ENCODE data around the gene RPL39. TPM values are rescaled to one million over a fixed set of nuclear protein-coding genes. Genes with fewer than 3 reads are reported as not detected.
"Not testable (repeated sequence)": the region's sequence is repeated elsewhere in the genome, so short reads cannot be mapped to it uniquely, and the experiment has no call there.

The RPL39 gene
- total and polyA plus RNA-seq, 10 of the 15 experiments (the other 5 are each of a cell fraction or from before 2014, with no cell fraction given) = 1,792 to 6,541 (median 3,667) TPM

DNA sequence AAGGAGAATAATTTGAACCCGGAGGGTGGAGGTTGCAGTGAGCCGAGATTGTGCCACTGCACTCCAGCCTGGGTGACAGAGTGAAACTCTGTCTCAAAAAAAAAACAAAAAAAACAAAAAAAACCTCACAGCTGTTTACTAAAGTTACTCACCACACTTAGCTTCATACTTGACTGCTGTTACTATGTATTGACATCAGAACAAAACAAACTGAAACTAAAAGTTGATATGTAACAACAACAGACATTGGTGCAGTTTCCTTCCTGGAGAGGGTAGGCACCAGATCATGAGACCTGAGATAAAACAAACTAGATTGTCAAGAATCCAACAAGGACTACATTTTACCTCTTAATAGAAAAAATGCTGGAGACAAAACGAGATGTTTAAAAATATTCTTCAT, 30.3 kb upstream of the RPL39 start:
- FAIRE-seq; H4K20me1 ChIP-seq (ENCODE audit: control insufficient read depth, insufficient read depth); H3K79me2 ChIP-seq (ENCODE audit: control insufficient read depth, insufficient read depth, low read length); H3K27me3 ChIP-seq (replicated peaks in 1 of 2; ENCODE audit: control insufficient read depth in 2 of 2, insufficient read depth in 2 of 2, low read length in 1 of 2); H3K4me1 ChIP-seq (ENCODE audit: control insufficient read depth, insufficient read depth, low read length); H2AFZ ChIP-seq (ENCODE audit: control insufficient read depth, low read depth, low read length); in situ Hi-C loops (cut with MboI); H3K36me3 ChIP-seq (ENCODE audit: control insufficient read depth in 2 of 2, insufficient read depth in 2 of 2, low read length in 1 of 2); BruUV-seq (replicated peaks); H3K27ac ChIP-seq (ENCODE audit: control insufficient read depth, insufficient read depth); H3K9ac ChIP-seq (ENCODE audit: control insufficient read depth, insufficient read depth, low read length); H3K9me3 ChIP-seq (replicated peaks; ENCODE audit: control insufficient read depth, insufficient read depth, low read length); H3K4me2 ChIP-seq (ENCODE audit: control insufficient read depth, insufficient read depth); H3K4me3 ChIP-seq; intact Hi-C loops (cut with micrococcal nuclease; ENCODE audit: unreplicated experiment): not testable (repeated sequence)
- peak; percentile 95 for ATAC-seq
- SMC1A ChIA-PET (ENCODE audit: uncharacterized antibody, unreplicated experiment) = interaction anchor here (0.5 to 1.6 kb wide), 5 partner anchors 20 to 140 kb away, joined by 3 to 9 read pairs (median 3); partner anchors contain the start of genes RPL39 and UPF3B
- POLR2A ChIA-PET = interaction anchor here (0.7 to 1.8 kb wide), 2 partner anchors 27 to 30 kb away, joined by 3 to 11 read pairs; partner anchors contain the start of gene RPL39
- WGBS (ENCODE audit: insufficient coverage, insufficient replicate concordance, low lambda C conversion rate, missing lambda C conversion rate) = 0% methylated on average over 3 of the region's 3 CpGs
- RAD21 ChIA-PET (ENCODE audit: unreplicated experiment) = interaction anchor here (1.2 to 2.1 kb wide), 2 partner anchors 30 to 57 kb away, joined by 3 to 9 read pairs; partner anchors contain the start of gene RPL39
- DNase-seq (ENCODE audit: low read depth, low spot score) = peak; percentile 46
- CTCF ChIA-PET = interaction anchor here (0.6 to 1.0 kb wide), 2 partner anchors 30 to 200 kb away, joined by 3 read pairs; partner anchors contain the start of gene RPL39
- peak; percentile 44; the same call in 1 of the 2 replicates for TF ChIP-seq NBN (IDR thresholded peaks at IDR 0.05)
- TF ChIP-seq FOXK2 (IDR thresholded peaks at IDR 0.05) = peak; percentile 80
- TF ChIP-seq, protein P1, sequence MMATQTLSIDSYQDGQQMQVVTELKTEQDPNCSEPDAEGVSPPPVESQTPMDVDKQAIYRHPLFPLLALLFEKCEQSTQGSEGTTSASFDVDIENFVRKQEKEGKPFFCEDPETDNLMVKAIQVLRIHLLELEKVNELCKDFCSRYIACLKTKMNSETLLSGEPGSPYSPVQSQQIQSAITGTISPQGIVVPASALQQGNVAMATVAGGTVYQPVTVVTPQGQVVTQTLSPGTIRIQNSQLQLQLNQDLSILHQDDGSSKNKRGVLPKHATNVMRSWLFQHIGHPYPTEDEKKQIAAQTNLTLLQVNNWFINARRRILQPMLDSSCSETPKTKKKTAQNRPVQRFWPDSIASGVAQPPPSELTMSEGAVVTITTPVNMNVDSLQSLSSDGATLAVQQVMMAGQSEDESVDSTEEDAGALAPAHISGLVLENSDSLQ (IDR thresholded peaks at IDR 0.05) = peak; percentile 10; the same call in 1 of the 2 replicates
- TF ChIP-seq ZNF384 (IDR thresholded peaks at IDR 0.05; ENCODE audit: borderline replicate concordance, low read depth, low read length) = peak; percentile 77
- peak; percentile 15; the same call in 1 of the 2 replicates for TF ChIP-seq RUNX3 (IDR thresholded peaks at IDR 0.05; ENCODE audit: low read length)
- peak; percentile 65 for TF ChIP-seq ATF7 (IDR thresholded peaks at IDR 0.05; ENCODE audit: low read depth)
